OCI-LY7 (cell line): ENCODE data around the gene STARD9.

Experiments
- EZH2phosphoT487 ChIP-seq: fragments of 200-600 bp; sonication (generic); IDR thresholded peaks from 2 replicates; pipeline ENCODE4 v1.6.1; 2018; ENCODE audit warnings: low read depth, borderline replicate concordance, mild to moderate bottlenecking, mixed run types, antibody characterized with exemption, low read length, moderate library complexity, mixed read lengths
- TF ChIP-seq, protein P1 (sequence below): fragments of 200-600 bp; sonication (generic); conservative IDR thresholded peaks from 2 replicates; pipeline ENCODE4 v1.5.1; 2014; ENCODE audit warnings: mild to moderate bottlenecking, antibody characterized with exemption, low read length, moderate library complexity, mixed read lengths

DNA sequence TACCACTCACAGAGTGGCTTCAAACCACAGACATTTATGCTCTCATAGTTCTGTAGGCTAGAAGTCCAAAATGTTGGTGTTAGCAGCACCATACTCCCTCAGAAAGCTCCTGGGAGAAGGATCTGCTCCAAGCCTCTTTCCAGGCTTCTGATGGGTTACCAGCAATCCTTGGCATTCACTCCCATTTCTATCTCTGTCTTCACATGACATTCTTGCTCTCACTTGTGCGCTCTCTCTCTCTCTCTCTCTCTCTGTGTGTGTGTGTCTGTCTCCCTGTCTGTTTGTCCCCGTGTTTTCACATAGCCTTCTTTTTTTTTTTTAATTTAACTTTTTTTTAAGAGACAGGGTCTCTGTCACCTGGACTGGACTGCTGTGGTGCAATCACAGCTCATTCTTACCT lies 135.3 kb downstream of the STARD9 start:
- TF ChIP-seq, protein P1, sequence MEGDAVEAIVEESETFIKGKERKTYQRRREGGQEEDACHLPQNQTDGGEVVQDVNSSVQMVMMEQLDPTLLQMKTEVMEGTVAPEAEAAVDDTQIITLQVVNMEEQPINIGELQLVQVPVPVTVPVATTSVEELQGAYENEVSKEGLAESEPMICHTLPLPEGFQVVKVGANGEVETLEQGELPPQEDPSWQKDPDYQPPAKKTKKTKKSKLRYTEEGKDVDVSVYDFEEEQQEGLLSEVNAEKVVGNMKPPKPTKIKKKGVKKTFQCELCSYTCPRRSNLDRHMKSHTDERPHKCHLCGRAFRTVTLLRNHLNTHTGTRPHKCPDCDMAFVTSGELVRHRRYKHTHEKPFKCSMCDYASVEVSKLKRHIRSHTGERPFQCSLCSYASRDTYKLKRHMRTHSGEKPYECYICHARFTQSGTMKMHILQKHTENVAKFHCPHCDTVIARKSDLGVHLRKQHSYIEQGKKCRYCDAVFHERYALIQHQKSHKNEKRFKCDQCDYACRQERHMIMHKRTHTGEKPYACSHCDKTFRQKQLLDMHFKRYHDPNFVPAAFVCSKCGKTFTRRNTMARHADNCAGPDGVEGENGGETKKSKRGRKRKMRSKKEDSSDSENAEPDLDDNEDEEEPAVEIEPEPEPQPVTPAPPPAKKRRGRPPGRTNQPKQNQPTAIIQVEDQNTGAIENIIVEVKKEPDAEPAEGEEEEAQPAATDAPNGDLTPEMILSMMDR, result no peak
- no peak for TF ChIP-seq EZH2phosphoT487
